Caco-2 (cell line): ENCODE results near the gene RIMS4. TPM values are rescaled to one million over a fixed set of nuclear protein-coding genes. Genes with fewer than 3 reads are reported as not detected.

Experiments used
- BruUV-seq: library from RNA; stranded (reverse); fragments of 400-500 nt; replicated peaks from 2 replicates; lab custom pipeline; 2021; lab: Mats Ljungman, UMichigan
- CTCF ChIA-PET: fragments of 300-600 bp; sonication (Branson Sonifier 250); formaldehyde crosslinking; loops from one replicate; lab custom pipeline; 2022; ENCODE audit warnings: antibody characterized with exemption; lab: Charles Lee
- POLR2A ChIA-PET: fragments of 300-600 bp; sonication (Branson Sonifier 250); formaldehyde crosslinking; loops from one replicate; lab custom pipeline; 2022; ENCODE audit warnings: antibody characterized with exemption; lab: Charles Lee
- DNase-seq, 2 experiments: peaks; one replicate each; pipeline versions ENCODE4 v3.0.0 to v3.0.0-alpha.2; 2020 to 2022
- H3K27me3 ChIP-seq: replicated peaks from 2 replicates; pipeline ENCODE4 v1.6.0; 2011; ENCODE audit warnings: low read length; ENCODE audit not compliant: control insufficient read depth, insufficient read depth
- H3K36me3 ChIP-seq: 2 replicates; pipeline ENCODE4 v1.5.1; 2011; ENCODE audit warnings: low read length; ENCODE audit not compliant: control insufficient read depth, insufficient read depth
- H3K4me1 ChIP-seq: fragments of 250-450 bp; sonication (Bioruptor Pico); 2 replicates; pipeline ENCODE4 v1.5.1; 2020; ENCODE audit warnings: mild to moderate bottlenecking
- H3K4me3 ChIP-seq: 2 replicates; pipeline ENCODE4 v1.5.1; 2011; ENCODE audit warnings: low read depth, mild to moderate bottlenecking, control low read depth, low read length
- H3K9me3 ChIP-seq: fragments of 250-450 bp; sonication (Bioruptor Pico); 2 replicates; pipeline ENCODE4 v1.5.1; 2020; ENCODE audit warnings: mild to moderate bottlenecking, moderate library complexity
- H3K27ac Mint-ChIP-seq: one replicate; pipeline ENCODE4 v1.8.0; 2022; ENCODE audit warnings: mixed read lengths; ENCODE audit not compliant: unreplicated experiment
- H3K27me3 Mint-ChIP-seq: one replicate; pipeline ENCODE4 v1.8.0; 2022; ENCODE audit warnings: mixed read lengths; ENCODE audit not compliant: insufficient read depth, unreplicated experiment
- H3K36me3 Mint-ChIP-seq: one replicate; pipeline ENCODE4 v1.8.0; 2022; ENCODE audit warnings: mild to moderate bottlenecking, mixed read lengths; ENCODE audit not compliant: insufficient read depth, unreplicated experiment
- H3K4me1 Mint-ChIP-seq: one replicate; pipeline ENCODE4 v1.8.0; 2022; ENCODE audit warnings: low read depth, mixed read lengths; ENCODE audit not compliant: unreplicated experiment
- H3K4me3 Mint-ChIP-seq: one replicate; pipeline ENCODE4 v1.8.0; 2022; ENCODE audit warnings: mild to moderate bottlenecking, moderate library complexity, mixed read lengths; ENCODE audit not compliant: unreplicated experiment
- H3K9me3 Mint-ChIP-seq: one replicate; pipeline ENCODE4 v1.8.0; 2022; ENCODE audit warnings: mixed read lengths; ENCODE audit not compliant: unreplicated experiment
- CTCF ChIP-seq, 2 experiments: fragments of 200-600 bp in 1 of 2; IDR thresholded peaks; 1 replicate in 1 of 2; 2 replicates in 1 of 2; pipeline versions ENCODE4 v1.5.1 to v1.8.0; 2011 to 2022; ENCODE audit warnings: antibody characterized with exemption in 1 of 2, control low read depth in 1 of 2, inconsistent platforms in 1 of 2, low read depth in 1 of 2, low read length in 1 of 2, mild to moderate bottlenecking in 1 of 2, moderate library complexity in 1 of 2; ENCODE audit not compliant: insufficient read depth in 1 of 2, severe bottlenecking in 1 of 2, unreplicated experiment in 1 of 2
- intact Hi-C: fragments of 100-400 bp; cut with micrococcal nuclease; formaldehyde crosslinking; loops from one replicate; pipeline ENCODE4 v1.10.0; 2022; ENCODE audit not compliant: unreplicated experiment
- total RNA-seq: library from RNA; stranded (reverse); gene quantifications from 2 replicates; pipeline ENCODE4 v1.2.3, GENCODE V29; 2022

The RIMS4 gene
- total RNA-seq, 1 experiment from 2014 or later: 9.0 TPM

- H3K4me1 ChIP-seq: no peaks in the 10 kb centered on the region
- H3K27me3 ChIP-seq: no peaks in the 10 kb centered on the region
- Mint-ChIP-seq H3K27ac (no peak overlapping the region), H3K4me3 (no peak overlapping the region), H3K36me3 (no peaks in the 10 kb centered on the region), H3K9me3 (no peaks in the 10 kb centered on the region), H3K4me1 (no peaks in the 10 kb centered on the region), H3K27me3 (peaks cover 3% of the 10 kb centered on the region)
- H3K4me3 ChIP-seq: no peak overlapping the region
- TF ChIP-seq CTCF (IDR thresholded peaks at IDR 0.05; ENCODE audit: insufficient read depth in 1 of 2, low read depth in 1 of 2, low read length in 1 of 2, severe bottlenecking in 1 of 2, unreplicated experiment in 1 of 2): no peak
- CTCF ChIA-PET: interaction anchor here (1.3 to 2.4 kb wide), 2 partner anchors 9 to 18 kb away, joined by 4 to 10 read pairs; no protein-coding TSS in a partner anchor
- no peaks in the 10 kb centered on the region for H3K36me3 ChIP-seq
- peak in 1 of 2 experiments; percentile 44 for DNase-seq
- intact Hi-C loops: no loop called here
- no TSS peak for BruUV-seq
- POLR2A ChIA-PET: no interaction called here
- no peaks in the 10 kb centered on the region for H3K9me3 ChIP-seq
Measured at GRCh38 chr20:44756956-44757355, 53.4 kb downstream of the RIMS4 start.

- no peak for TF ChIP-seq CTCF (IDR thresholded peaks at IDR 0.05; ENCODE audit: insufficient read depth in 1 of 2, low read depth in 1 of 2, low read length in 1 of 2, severe bottlenecking in 1 of 2, unreplicated experiment in 1 of 2)
- peak in 1 of 2 experiments; percentile 38 for DNase-seq
- no peaks in the 10 kb centered on the region for H3K9me3 Mint-ChIP-seq
- no peak overlapping the region for H3K27ac Mint-ChIP-seq
- intact Hi-C loops: no loop called here
- no peaks in the 10 kb centered on the region for H3K4me1 Mint-ChIP-seq
- no peak overlapping the region for H3K4me3 Mint-ChIP-seq
- Histone ChIP-seq H3K4me1 (no peaks in the 10 kb centered on the region), H3K9me3 (no peaks in the 10 kb centered on the region), H3K4me3 (no peak overlapping the region), H3K27me3 (no peaks in the 10 kb centered on the region), H3K36me3 (no peaks in the 10 kb centered on the region)
- POLR2A ChIA-PET: no interaction called here
- H3K27me3 Mint-ChIP-seq: peaks cover 3% of the 10 kb centered on the region
- CTCF ChIA-PET: interaction anchor here (0.6 to 2.4 kb wide), 4 partner anchors 9 to 107 kb away, joined by 3 to 10 read pairs (median 5); no protein-coding TSS in a partner anchor
- no peaks in the 10 kb centered on the region for H3K36me3 Mint-ChIP-seq
- no TSS peak for BruUV-seq
Measured at GRCh38 chr20:44756011-44756688, 54.2 kb downstream of the RIMS4 start.

- H3K4me3 Mint-ChIP-seq: no peak overlapping the region
- intact Hi-C loops: no loop called here
- ChIA-PET POLR2A (no interaction called here), CTCF (interaction anchor here (0.6 to 0.8 kb wide), 2 partner anchors 81 to 113 kb away, joined by 3 read pairs; no protein-coding TSS in a partner anchor)
- H3K36me3 Mint-ChIP-seq: peaks cover 8% of the 10 kb centered on the region
- H3K36me3 ChIP-seq: no peaks in the 10 kb centered on the region
- no peak overlapping the region for H3K4me3 ChIP-seq
- no peaks in the 10 kb centered on the region for H3K27me3 ChIP-seq
- TF ChIP-seq CTCF (IDR thresholded peaks at IDR 0.05; ENCODE audit: insufficient read depth in 1 of 2, low read depth in 1 of 2, low read length in 1 of 2, severe bottlenecking in 1 of 2, unreplicated experiment in 1 of 2): no peak
- no peaks in the 10 kb centered on the region for H3K9me3 ChIP-seq
- no peaks in the 10 kb centered on the region for H3K4me1 Mint-ChIP-seq
- H3K27me3 Mint-ChIP-seq: no peaks in the 10 kb centered on the region
- no peaks in the 10 kb centered on the region for H3K4me1 ChIP-seq
- no TSS peak for BruUV-seq
- no peak overlapping the region for H3K27ac Mint-ChIP-seq
- H3K9me3 Mint-ChIP-seq: no peaks in the 10 kb centered on the region
- no peak for DNase-seq
Measured at GRCh38 chr20:44754554-44754953, 55.8 kb downstream of the RIMS4 start.
